DND-41 (cell line): ENCODE data around the gene PIP4K2A.

Experiments used
- ATAC-seq: fragments of 200-7000 bp; cut with Tn5 transposase; 3 replicates; pipeline ENCODE4 v1.9.1; 2021; ENCODE audit warnings: low read depth; ENCODE audit not compliant: insufficient read depth
- DNase-seq: peaks from one replicate; pipeline ENCODE4 v3.0.0-alpha.2; 2020
- H2AFZ ChIP-seq: 2 replicates; pipeline ENCODE4 v1.6.0; 2012; ENCODE audit warnings: low read depth, low read length
- H3K27ac ChIP-seq: 2 replicates; pipeline ENCODE4 v1.5.1; 2012; ENCODE audit warnings: low read length, inconsistent platforms
- H3K27me3 ChIP-seq: fragments of 200-600 bp; sonication (generic); 2 replicates; pipeline ENCODE4 v1.6.0; 2012; ENCODE audit warnings: low read length, mild to moderate bottlenecking, inconsistent platforms; ENCODE audit not compliant: insufficient read depth, poor library complexity
- H3K36me3 ChIP-seq: 2 replicates; pipeline ENCODE4 v1.5.1; 2012; ENCODE audit warnings: low read length, inconsistent platforms; ENCODE audit not compliant: insufficient read depth
- H3K4me1 ChIP-seq: 2 replicates; pipeline ENCODE4 v1.5.1; 2012; ENCODE audit warnings: mild to moderate bottlenecking, low read length; ENCODE audit not compliant: insufficient read depth
- H3K4me2 ChIP-seq: 2 replicates; pipeline ENCODE4 v1.6.0; 2012; ENCODE audit warnings: mild to moderate bottlenecking, moderate library complexity, low read length, inconsistent platforms; ENCODE audit not compliant: insufficient read depth
- H3K4me3 ChIP-seq, 2 experiments: fragments of 200-600 bp in 1 of 2; shearing (Covaris generic) in 1 of 2; 2 replicates each; pipeline ENCODE4 v1.5.1; 2012 to 2016; ENCODE audit warnings: inconsistent platforms in 2 of 2, low read length in 2 of 2, mild to moderate bottlenecking in 2 of 2, low read depth in 1 of 2, moderate library complexity in 1 of 2
- H3K79me2 ChIP-seq: 2 replicates; pipeline ENCODE4 v1.6.0; 2012; ENCODE audit warnings: low read length, inconsistent platforms; ENCODE audit not compliant: insufficient read depth
- H3K9ac ChIP-seq: 2 replicates; pipeline ENCODE4 v1.6.0; 2012; ENCODE audit warnings: low read depth, mild to moderate bottlenecking, inconsistent platforms, low read length, moderate library complexity
- H3K9me3 ChIP-seq: 2 replicates; pipeline ENCODE4 v1.5.1; 2012; ENCODE audit warnings: low read length, moderate library complexity, mild to moderate bottlenecking, inconsistent platforms; ENCODE audit not compliant: insufficient read depth, severe bottlenecking
- H4K20me1 ChIP-seq: 2 replicates; pipeline ENCODE4 v1.6.0; 2012; ENCODE audit warnings: low read length; ENCODE audit not compliant: insufficient read depth
- EZH2 ChIP-seq: IDR thresholded peaks from 3 replicates; pipeline ENCODE4 v1.6.1; 2012; ENCODE audit warnings: borderline replicate concordance, low read depth, mild to moderate bottlenecking, moderate library complexity, low read length, inconsistent platforms; ENCODE audit not compliant: severe bottlenecking
- TF ChIP-seq, protein P1 (sequence below): IDR thresholded peaks from 2 replicates; pipeline ENCODE4 v1.5.1; 2012; ENCODE audit warnings: borderline replicate concordance, low read length, moderate library complexity, mild to moderate bottlenecking; ENCODE audit not compliant: poor library complexity, severe bottlenecking; ENCODE audit errors: extremely low read depth

Gene PIP4K2A

DNA sequence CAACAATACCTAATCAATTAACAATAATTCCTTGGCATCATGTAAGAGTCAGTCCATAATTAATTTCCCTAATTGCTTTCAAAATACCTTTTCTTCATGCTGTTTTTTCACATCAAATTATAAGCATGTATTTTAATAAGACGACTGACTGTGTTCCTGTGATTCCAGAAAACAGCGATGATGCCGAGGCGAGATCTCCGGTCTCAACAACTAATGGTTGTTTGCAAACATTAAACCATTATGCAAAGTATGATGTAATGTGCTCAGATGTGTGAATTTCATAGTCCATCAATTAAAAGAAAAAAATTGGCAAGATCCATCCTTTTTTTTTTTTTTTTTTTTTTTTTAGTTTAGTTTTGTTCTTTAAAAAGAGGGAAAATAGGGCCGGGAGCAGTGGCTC is 44.5 kb upstream of the PIP4K2A start:
- no peak overlapping the region for H3K4me3 ChIP-seq
- no peaks in the 10 kb centered on the region for H3K79me2 ChIP-seq
- DNase-seq = no peak
- no peak overlapping the region for H2AFZ ChIP-seq
- H3K9ac ChIP-seq = no peak overlapping the region
- H3K4me1 ChIP-seq = no peaks in the 10 kb centered on the region
- no peak for TF ChIP-seq EZH2
- TF ChIP-seq, protein P1, sequence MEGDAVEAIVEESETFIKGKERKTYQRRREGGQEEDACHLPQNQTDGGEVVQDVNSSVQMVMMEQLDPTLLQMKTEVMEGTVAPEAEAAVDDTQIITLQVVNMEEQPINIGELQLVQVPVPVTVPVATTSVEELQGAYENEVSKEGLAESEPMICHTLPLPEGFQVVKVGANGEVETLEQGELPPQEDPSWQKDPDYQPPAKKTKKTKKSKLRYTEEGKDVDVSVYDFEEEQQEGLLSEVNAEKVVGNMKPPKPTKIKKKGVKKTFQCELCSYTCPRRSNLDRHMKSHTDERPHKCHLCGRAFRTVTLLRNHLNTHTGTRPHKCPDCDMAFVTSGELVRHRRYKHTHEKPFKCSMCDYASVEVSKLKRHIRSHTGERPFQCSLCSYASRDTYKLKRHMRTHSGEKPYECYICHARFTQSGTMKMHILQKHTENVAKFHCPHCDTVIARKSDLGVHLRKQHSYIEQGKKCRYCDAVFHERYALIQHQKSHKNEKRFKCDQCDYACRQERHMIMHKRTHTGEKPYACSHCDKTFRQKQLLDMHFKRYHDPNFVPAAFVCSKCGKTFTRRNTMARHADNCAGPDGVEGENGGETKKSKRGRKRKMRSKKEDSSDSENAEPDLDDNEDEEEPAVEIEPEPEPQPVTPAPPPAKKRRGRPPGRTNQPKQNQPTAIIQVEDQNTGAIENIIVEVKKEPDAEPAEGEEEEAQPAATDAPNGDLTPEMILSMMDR = no peak
- H3K27ac ChIP-seq = no peak overlapping the region
- no peak for ATAC-seq
- H3K9me3 ChIP-seq = no peaks in the 10 kb centered on the region
- no peaks in the 10 kb centered on the region for H4K20me1 ChIP-seq
- H3K27me3 ChIP-seq = peaks cover 3% of the 10 kb centered on the region
- H3K4me2 ChIP-seq = no peak overlapping the region
- H3K36me3 ChIP-seq = no peaks in the 10 kb centered on the region

DNA sequence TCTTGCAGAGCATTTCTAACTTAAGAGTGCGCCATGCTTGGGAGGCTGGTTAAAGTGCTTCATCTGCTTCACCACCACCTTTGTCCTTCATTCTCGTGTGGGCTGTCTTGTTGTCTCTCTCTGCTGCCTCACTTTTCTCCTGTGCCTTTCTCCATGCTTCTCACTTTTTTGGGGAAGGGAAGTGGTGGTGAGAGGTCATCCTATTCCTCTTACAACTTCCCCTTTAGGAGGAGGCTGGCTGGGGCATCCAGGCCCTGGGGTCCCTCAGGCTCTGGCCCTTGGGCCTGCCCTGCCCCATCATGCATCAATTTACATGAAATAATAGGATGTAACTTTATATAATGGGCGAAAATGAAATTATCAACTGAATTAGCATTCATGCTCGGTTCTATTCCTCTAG is 39.9 kb upstream of the PIP4K2A start:
- no peak overlapping the region for H3K4me2 ChIP-seq
- H3K79me2 ChIP-seq = no peaks in the 10 kb centered on the region
- peaks cover 10% of the 10 kb centered on the region for H3K27me3 ChIP-seq
- no peaks in the 10 kb centered on the region for H3K9me3 ChIP-seq
- no peaks in the 10 kb centered on the region for H4K20me1 ChIP-seq
- no peak for TF ChIP-seq EZH2
- TF ChIP-seq, protein P1 = no peak
- ATAC-seq (no peak), DNase-seq (no peak)
- H3K4me1 ChIP-seq = no peaks in the 10 kb centered on the region
- H2AFZ ChIP-seq = no peak overlapping the region
- no peak overlapping the region for H3K9ac ChIP-seq
- H3K36me3 ChIP-seq = no peaks in the 10 kb centered on the region
- H3K4me3 ChIP-seq = no peak overlapping the region
- H3K27ac ChIP-seq = no peak overlapping the region

GRCh38 chr10:22753786-22754185 is 39.4 kb upstream of the PIP4K2A start:
- Histone ChIP-seq H3K9me3 (no peaks in the 10 kb centered on the region), H3K4me2 (no peak overlapping the region), H3K36me3 (no peaks in the 10 kb centered on the region), H3K27ac (no peak overlapping the region), H4K20me1 (no peaks in the 10 kb centered on the region), H3K4me3 (no peak overlapping the region), H3K9ac (no peak overlapping the region), H3K27me3 (peaks cover 10% of the 10 kb centered on the region), H2AFZ (no peak overlapping the region), H3K79me2 (no peaks in the 10 kb centered on the region), H3K4me1 (no peaks in the 10 kb centered on the region)
- DNase-seq (no peak), ATAC-seq (no peak)
- TF ChIP-seq EZH2 = no peak
- TF ChIP-seq, protein P1 = no peak
